Activated naive CD4-positive, alpha-beta T cell treated with anti-CD3 and anti-CD28 coated beads, Interleukin-2, amount 50 U/mL, for 16 hours (primary cell): ENCODE measurements around the gene PRKAR1A.
"Not testable (repeated sequence)": the region's sequence is repeated elsewhere in the genome, so short reads cannot be mapped to it uniquely, and the experiment has no call there.

Experiments
- DNase-seq: peaks from one replicate; pipeline ENCODE4 v3.0.0-alpha.2; 2020

The PRKAR1A gene

DNA sequence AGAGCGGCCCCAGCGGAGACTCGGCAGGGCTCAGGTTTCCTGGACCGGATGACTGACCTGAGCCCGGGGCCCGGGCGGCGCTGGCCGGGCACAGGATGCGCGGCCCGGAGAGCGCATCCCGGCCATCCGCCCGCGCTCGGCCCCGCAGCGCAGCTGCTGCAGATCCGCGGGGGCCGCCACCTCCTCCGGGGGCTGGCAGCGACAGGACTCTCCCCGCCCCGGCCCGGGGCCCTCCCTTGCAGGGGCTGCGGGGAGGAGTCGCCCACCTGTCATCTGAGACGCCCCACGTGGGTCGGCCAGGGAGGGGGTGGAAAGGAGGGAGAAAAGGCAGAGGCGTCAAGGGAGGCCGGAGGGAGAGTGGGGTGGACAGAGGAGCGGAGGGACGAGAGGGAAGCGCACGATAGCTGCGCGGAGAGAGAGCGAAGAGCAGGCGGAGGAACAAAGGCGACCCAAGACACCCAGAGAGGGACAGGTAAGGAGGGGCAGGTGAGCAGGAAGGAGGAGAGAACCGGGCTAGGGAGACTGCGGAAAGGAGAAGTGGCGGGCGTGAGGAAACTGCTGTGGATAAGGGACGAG lies 471 bp upstream of the PRKAR1A start:
- peak; percentile 65 for DNase-seq

DNA sequence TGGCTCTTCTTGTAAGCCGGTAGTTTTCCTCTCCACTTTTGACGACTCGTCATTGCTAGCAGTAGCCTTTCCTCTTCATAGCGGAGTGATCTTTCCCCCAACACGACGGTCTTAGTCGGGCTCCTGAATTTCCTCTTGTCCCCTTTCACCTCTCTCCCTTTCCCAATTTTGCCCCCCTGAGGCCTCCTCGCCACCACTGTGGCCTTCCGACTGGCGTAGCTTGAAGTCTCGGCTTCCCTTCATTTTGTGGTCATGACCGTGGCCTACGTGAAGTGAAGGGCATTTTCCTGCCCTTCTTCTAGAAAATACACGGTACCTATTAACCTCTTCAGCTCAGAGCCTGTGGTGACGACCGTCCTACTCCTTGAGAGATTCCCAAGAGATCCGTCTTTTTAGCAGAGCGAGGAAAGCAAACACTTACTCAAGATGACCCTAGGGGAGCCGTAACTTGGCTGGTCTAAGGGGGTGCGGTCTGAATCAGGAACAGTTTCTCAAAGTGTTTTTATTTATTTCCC lies 787 bp downstream of the PRKAR1A start:
- DNase-seq, result no peak

- DNase-seq, result no peak
These were observed 1.7 kb downstream of the PRKAR1A start for GRCh38 chr17:68513932-68514331.

GRCh38 chr17:68514831-68515635 lies 2.8 kb downstream of the PRKAR1A start:
- no peak for DNase-seq

- no peak for DNase-seq
These were observed 4.5 kb downstream of the PRKAR1A start for GRCh38 chr17:68516732-68517131.

GRCh38 chr17:68517605-68518004 lies 5.4 kb downstream of the PRKAR1A start:
- not testable (repeated sequence) for DNase-seq

DNA sequence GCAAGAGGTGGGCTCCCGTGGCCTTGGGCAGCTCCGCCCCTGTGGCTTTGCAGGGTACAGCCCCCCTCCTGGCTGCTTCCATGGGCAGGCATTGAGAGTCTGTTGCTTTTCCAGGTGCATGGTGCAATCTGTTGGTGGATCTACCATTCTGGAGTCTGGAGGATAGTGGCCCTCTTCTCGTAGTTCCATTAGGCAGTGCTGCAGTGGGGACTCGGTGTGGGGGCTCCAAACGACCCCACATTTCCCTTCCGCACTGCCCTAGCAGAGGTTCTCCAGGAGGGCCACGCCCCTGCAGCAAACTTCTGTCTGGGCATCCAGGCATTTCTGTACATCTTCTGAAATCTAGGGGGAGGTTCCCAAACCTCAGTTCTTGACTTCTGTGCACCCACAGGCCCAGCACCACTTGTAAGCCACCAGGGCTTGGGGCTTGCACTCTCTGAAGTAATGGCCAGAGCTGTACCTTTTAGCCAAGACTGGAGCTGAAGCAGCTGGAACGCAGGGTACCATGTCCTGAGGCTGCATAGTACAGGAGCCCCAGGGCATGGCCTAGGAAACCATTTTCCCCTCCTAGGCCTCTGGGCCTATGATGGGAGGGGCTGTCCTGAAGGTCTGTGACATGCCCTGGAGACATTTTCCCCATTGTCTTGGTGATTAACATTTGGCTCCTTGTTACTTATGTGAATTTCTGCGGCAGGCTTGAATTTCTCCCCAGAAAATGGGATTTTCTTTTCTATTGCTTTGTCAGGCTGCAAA lies 6.0 kb downstream of the PRKAR1A start:
- DNase-seq, result no peak

DNA sequence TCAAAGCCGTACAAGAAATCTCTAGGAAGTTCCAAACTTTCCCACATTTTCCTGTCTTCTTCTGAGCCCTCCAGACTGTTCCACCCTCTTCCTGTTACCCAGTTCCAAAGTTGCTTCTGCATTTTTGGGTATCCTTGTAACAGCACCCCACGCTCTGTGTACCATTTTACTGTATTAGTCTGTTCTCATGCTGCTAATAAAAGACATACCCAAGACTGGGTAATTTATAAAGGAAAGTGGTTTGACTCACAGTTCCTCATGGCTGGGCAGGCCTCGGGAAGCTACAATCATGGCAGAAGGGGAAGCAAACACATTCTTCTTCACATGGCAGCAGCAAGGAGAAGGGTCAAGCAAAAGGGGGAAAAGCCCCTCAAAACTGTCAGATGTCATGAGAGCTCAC lies 6.8 kb downstream of the PRKAR1A start:
- DNase-seq, result not testable (repeated sequence)

DNA sequence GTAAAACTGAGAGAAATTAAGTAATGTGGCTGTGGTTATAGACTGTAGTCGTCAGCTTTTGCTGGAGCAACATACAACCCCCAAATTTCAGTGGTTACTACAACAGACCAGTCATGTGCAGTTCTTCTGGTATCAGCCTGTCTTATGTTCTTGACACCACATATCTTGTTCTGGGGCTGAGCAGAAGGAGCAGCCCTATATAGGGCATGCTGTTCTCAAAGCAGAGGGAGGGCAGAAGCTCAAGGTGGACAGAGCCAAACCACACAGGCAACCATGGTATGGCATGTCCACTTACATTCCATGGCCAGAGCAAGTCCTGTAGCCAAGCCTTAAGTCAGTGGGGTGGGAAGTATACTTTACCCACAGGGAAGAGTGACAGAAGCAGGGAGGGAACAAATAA lies 7.7 kb downstream of the PRKAR1A start:
- DNase-seq, result no peak

DNA sequence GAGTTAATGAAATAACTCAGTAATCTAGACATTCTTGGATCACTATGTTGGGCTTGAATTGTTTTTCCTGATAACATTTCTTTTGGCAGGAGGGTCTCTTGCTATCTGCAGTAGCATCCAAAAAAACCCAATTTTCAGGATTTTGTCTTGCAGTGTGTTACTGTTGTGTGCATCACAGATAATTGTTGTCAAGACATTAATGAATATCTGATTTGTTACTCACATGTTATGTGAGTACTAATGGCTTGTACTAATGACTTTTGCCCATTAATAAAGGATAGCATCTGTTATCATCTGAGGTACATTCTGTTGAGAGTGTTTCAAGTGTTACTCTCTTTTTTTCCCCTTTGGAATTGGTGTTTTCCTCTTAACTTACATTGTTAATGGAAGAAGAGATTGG lies 10.0 kb downstream of the PRKAR1A start:
- no peak for DNase-seq

- no peak for DNase-seq
These were observed 14.3 kb downstream of the PRKAR1A start for GRCh38 chr17:68526548-68526947.

DNA sequence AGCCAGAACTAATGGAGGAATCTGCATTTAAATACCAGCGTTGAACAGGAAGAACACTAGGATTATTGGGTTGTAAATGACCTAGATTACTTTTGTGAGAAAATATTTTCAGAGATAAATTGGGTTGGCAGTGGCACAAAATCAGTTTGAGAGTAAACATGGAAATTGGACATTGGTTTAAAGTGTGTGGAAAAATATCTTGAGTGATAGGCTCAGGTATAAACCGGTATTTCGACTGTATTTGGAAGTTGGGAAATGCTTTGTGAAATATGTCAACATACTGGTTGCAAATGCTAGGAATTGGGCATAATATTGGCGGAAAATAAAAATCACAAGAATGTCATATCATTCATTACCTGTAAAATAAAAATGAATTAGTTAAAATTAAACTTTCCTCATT lies 15.1 kb downstream of the PRKAR1A start:
- no peak for DNase-seq

GRCh38 chr17:68531252-68531651 lies 19.0 kb downstream of the PRKAR1A start:
- DNase-seq, result no peak

DNA sequence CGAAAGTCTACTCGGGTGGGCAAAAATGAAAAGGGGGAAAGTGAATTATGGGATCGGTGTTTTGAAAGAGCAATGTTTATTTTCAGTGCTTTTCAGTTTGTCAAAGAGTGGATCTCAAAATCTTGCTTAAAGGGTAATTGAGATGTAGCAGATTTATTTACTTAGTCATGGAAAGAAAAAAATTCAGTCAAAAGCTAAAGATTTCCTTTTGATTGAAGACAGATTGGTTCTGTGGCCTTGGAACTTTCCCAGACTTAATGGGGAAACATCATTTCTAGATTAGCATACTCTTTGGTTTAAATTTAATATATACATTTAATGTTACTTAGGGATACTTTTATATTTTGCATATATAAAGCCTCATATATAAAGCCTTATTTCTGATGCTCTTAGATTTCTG lies 20.6 kb downstream of the PRKAR1A start:
- DNase-seq, result no peak

DNA sequence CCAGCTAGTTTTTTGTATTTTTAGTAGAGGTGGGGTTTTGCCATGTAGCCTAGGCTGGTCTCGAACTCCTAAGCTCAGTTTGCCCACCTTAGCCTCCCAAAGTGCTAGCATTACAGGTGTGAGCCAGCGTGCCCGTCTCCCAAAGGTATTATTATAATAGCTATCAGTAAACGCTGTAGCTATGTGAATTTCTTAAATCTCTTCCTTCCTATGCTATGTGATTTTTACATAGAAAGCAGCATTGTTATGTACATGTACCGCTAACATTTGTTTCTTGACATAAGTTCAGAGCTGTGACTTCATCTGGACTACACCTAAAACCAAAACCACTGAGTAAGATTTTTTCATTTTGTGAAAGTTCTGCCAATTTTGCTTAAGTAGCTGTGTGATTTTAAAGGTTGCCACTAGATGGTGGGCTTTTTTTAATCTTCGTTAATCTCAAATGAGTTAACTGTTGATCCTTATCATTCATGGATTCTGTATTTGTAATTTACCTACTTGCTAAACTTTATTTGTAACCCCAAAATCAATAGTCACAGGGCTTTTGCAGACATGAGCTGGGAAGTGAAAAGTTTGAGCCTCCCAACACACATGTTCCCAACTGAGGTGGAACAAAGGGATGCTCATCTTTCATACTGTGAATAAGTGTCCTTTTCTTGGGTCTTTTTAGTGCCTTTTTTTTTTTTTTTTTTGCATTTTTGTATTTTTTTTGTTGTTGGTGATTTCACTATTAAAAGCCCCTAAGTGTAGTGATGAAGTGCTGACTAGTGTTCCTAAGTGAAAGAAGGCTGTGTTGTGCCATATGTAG lies 21.9 kb downstream of the PRKAR1A start:
- DNase-seq, result no peak

DNA sequence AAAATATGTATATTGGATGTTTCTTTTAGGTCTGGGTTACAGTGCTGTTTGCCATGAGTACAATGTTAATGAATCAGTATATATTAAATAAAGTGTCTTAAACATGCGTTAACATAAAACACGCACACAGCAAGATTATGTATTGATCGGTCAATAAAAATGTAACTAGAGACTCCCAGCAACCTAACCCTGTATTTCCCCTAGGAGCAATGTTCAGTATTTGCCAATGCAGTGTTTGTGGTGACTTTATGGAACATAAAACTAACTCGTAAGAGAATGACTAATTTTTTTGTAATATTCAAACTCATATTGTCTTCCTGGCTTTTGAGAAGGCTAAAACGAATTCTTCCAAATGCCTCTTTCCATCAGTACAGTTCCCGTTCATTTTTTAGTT lies 22.5 kb downstream of the PRKAR1A start:
- no peak for DNase-seq

DNA sequence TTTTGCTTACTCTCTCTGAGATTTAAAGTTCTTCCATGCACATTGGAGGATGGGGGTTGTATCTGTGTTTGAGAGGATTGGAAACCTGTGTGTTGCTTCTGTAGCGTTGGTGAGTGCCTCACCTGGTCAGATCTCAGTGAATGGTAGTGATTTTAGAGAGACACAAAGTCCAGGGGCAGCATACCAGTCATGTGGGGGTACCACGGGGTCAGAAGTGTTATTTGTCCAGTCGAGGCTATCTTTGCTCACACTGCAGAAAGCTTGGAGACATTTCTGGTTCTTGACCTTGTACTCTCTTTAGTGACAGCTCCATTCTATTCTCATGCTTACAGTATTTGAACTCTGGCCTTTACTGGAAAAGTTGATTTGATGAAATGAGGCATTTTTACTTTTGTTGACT lies 23.7 kb downstream of the PRKAR1A start:
- no peak for DNase-seq

DNA sequence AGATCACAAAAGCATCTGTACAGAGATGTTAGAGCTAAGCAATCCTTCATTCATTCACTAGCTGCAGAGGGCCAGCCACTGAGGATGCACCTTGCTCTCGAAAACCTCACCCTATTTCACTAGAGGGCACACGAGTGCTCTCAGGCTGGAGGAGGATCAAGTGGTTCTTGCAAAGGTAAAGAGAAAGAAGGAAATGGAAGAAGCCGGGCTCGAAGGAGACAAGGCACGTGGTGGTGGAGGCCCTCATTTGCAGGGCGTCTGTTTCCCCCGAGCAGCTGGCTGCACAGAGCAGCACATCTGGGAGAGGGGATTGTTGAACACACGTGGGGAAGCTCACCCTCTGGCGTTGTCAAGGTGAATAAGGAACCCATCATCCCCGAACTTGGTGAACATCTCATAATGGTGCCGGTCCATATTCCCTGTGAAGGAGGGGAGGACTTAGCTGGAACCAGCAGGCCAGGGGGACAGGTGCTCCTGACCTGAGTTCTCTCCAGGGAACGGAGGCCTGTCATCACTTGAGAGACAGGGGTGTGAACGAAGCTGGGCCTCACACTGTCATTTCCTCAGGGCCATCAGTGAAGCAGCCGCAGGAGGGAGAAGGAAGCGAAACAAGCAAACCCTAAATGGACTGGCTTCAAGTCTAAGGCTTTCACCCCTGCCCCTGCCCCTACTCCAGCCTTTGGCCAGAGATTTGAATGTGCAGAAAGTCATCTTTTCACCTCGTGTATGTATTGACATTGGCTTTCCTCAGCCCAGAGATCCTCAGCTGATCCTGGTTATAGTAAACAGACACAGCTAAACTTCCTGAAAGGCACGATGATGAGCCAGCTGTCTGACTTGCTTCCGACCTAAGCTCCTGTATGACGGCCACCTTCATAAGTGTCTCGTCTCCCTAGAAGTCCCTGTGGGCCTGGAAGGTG lies 27.6 kb downstream of the PRKAR1A start:
- no peak for DNase-seq

DNA sequence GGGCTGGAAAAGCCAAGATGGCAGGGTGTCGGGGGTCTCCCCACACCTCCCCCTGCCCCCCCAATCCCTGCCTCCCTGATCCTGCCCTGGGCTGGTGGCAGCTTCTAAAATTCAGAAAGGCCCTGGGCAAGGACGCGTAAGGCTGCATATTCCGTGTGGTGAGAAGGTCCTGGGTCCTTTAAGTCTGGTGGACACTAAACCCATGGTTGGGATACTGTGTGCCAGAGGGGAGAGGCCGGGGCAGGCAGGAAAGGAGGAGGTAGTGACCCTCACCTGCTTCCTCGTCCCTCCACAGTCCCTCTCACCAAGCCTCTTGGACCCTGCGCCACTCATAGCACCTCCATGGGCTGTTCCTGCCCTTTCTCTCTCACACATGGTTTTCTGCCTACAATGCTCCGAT lies 28.8 kb downstream of the PRKAR1A start:
- DNase-seq, result no peak

GRCh38 chr17:68541816-68542215 lies 29.6 kb downstream of the PRKAR1A start:
- no peak for DNase-seq

DNA sequence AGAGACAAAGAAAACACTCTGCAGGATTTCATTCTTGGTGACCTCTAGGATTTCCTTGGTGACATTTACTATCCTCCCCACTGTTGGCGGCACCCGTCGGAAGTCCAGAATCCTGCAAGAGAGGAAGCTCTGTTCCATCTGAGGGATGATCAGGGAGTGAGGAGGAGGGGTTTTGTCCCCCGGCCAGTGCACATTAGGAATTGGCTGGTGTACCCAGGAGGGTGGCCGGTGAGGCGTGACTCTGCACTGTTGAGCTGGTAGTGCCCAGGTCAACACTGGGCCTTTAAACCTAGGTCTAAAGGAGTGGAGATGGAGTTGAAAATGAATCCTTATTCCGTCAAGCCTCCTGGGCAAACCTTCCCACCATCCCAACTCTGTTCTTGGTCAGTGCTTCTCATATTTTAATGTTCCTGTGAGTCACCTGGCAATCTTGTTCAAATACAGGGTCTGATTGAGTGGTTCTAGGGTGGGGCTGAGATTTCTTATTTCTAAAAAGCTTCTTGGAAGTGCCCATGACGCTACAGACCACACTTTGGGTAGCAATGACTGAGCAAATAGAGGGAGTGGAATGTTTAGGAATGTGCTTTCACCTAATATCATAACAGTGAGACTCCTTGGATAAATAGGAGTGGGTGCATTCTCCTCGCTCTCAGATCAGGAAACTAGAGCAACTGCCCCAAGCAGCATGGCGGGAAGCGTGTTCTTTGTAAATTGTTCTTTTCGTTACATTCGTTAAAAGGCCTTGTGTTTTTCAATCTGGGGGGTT lies 30.7 kb downstream of the PRKAR1A start:
- DNase-seq, result no peak
